HG03439 (cell line): Measurements from ENCODE around the gene ANKFY1.

Source experiments
- ATAC-seq: cut with Tn5 transposase; IDR thresholded peaks from one replicate; pipeline ENCODE4 v1.9.1; 2021; ENCODE audit warnings: mild to moderate bottlenecking, moderate library complexity; ENCODE audit not compliant: unreplicated experiment

Gene ANKFY1

DNA sequence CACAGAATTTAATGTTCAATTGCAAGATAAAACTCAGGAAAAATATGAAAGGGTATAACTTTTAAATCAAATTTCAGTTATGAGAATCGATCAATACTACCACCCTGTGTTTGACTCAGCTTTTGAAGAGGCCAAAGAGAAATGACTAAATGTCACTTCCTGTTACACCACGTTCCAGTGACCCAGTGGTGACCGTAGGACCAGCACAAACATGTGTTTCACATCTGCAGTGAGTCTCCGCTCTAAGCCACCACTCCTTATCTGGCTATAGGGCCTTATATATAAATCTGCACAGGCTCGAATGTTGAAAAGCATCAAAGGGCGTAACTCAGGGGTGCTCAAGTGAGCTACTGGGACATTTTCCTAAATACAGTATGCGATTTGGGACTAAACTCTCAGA, 84.7 kb downstream of the ANKFY1 start:
- no peak for ATAC-seq

DNA sequence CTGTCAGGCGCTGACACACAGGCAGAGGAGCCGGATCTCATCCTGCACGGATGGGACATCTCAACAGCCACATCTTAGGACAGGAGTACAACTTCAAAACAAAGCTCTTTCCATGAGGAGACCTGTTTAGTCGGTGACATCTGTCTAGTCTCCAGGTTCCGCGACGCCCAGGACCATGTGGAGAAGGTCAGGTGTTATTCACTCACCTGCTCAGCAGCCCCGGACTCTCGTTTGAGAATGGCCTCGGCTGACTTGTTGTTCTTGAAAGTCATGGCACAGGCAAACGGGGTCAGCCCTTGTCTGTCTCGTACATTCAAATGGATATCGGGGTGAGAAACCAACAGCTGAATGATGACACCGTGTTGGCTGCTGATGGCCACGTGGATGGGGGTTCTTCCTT, 85.1 kb downstream of the ANKFY1 start:
- no peak for ATAC-seq

DNA sequence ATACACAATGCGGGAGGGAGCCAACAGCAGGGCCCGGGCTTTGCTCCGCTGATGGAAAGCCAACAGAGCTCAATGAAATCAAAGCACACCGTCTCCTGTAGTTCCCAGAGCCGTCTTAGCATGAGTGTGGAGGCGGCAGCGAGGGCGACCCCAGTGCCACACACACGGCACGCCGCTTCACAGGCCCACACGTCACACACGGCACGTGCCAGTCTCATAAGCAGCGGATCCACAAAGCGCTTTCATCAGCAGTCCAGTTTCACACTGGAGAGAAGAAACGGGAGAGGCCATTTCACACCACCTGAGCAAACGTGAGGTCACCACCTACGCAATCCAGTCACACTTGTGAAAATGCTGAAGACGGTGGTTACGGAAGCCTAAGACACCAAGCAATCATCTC, 86.0 kb downstream of the ANKFY1 start:
- no peak for ATAC-seq

DNA sequence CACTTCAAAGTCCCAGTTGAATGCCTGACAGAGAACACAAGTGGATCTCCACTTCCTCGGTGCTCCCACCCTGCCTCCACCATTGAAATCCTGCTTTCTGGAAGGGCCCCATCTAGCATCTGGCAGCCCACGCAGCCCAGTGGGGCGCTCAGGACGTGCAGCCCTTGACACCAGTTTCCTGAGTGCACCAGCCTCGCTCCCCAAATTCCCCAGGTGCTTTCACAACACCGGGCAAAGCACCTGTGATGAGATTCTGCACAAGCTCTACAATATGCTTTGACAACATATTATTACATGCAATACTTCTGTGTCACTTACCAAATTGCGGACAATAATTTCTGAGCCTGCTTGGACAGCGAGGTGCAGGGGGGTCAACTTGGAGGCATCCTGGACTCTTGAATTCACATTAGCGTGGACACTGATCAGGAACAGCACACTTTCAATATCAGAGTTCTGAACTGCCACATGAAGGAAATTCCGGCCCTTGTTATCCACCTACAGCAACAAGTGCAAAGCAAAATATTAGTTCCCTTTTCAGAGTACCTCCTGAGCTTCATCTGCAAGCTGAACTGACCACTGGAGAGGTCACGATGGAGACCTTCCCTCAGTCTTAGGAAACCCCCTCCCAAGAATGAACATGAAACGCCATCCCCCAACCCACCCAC, 86.8 kb downstream of the ANKFY1 start:
- ATAC-seq: no peak

DNA sequence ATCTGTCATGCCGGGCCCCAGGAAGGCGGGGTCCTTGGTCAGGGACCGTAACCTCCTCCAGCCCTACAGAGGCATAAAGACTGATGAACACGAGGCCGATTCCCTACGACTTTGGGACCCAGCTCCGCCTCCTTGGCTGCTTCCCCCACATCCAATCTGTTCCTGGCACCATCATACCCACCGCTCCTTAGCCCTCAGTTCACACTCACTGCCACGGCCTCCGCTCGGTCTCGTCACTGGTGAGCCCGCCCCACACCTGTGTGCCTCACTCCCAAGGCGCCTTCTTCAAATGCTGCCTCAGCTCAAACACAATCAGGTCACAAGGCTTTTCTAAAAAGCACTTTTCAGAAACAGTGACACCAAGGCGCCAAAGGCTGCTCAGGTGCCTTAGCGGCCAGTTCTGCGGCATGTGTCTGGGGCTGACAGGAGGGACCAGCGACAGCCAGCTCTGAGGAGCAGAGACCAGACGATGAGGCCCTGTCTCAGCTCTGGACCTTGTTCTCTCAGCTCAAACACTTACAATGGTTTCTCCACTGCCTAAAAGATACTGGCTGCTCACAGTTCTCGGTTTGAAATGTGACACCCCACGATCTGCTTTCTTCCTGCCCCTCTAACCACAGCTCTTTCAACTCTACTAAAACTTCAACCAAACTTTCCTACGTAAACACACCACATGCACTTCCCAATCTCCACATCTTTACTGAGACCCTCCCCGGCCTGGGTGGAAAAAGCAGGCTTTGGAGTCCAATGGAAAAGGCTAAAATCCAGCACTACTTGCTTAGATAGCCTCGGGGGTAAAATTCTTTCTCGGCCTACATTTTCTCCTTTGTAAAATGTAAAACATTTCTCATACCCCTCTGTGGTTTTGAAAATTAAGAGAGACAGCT, 87.6 kb downstream of the ANKFY1 start:
- no peak for ATAC-seq

DNA sequence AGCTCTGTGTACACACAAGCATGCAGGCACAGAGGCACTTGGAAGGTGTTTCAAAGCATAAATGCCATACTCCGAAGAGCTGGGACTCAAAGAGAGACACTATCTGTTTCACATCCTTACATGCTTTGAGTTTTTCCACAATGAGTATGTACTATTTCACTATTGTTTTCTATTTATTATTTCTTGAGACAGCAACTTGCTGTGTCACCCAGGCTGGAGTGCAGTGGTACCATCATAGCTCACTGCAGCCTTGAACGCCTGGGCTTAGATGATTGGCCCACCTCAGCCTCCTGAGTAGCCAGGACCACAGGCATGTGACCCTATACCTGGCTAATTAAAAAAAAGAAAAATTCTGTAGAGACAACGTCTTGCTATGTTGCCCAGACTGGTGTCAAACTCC, 89.2 kb downstream of the ANKFY1 start:
- no peak for ATAC-seq

DNA sequence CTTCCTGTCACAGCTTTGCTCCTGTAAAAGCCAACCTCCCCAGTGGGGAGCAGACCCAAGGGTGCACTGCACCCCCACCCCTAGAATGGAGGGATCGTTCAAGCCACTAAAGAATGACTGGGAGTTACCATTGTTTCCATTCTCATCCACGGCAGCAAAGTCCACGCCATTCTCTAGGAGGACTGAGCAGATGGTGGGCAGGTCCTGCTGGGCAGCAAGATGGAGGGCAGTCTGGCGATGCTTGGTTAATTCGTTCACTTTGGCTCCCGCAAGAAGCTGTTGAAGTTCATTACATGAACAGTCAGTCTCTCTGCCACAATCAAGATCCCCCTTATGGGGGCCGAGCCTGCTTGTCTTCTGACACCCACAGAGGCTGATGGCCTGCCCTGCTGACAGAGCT, 90.0 kb downstream of the ANKFY1 start:
- no peak for ATAC-seq

DNA sequence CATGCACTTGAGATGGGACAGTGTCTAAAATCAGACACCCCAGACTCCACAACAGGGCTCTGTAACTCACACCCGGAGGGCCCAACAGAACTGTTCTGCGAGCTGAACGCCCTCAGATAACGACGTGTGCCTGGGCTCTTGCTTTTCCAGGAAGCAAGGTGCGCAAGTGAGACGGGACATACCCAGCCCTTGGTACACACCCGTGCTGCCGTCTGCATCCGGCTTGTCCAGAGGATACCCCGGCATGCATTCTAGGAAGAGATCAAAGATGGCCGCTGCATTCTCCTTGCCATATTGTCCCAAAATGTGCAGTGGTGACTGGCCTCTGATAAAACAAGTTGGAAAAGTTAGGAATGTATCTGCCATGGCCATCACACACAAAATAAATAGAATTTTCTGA, 91.4 kb downstream of the ANKFY1 start:
- no peak for ATAC-seq

DNA sequence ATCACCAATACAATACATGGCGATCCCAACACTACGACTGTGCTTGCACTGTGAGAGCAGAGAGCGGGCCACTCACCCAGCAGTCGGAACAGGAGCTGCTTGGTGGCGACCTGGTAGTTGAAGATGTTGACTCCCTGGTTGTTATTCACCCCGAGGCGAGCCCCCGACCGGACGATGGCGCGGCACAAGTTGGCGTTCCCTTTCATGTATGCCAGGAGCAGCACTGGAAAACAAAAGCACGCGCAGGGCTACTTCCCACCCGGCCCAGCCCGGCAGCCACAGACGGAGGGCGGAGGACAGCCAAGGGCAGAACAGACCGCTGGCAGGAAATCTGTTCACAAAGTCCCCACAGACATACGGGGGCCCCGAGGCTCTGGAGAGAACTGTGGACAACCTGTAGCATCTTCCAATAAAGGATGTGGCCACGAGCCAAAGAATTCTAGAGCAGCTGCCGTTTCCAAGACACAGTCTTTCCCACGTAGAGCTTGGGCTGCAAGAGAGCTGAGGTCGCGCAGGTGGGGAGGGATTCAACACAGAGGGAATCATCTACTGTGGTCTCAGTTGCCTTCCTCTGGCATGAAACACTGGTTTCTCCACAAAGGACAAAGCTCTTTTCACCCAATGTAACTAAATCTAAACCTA, 93.0 kb downstream of the ANKFY1 start:
- no peak for ATAC-seq

DNA sequence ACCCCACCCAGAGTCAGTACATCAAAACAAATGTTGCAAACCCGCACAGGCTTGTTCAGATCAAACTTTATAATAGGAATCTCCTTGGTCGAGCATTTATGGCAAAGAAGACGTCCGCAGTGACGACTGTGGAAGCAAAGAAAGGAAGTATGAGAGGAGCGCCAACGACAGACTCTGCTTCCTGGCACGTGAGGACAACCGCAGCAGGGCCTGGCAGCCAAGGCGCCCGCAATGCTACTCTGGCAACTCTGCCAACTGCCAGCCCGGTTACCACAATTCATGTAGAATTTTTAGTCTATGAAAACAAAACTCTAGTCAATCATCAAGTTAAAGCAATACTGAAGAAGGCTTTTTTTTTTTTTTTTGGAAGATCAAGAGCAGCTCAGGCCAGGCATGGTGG, 96.0 kb downstream of the ANKFY1 start:
- no peak for ATAC-seq

DNA sequence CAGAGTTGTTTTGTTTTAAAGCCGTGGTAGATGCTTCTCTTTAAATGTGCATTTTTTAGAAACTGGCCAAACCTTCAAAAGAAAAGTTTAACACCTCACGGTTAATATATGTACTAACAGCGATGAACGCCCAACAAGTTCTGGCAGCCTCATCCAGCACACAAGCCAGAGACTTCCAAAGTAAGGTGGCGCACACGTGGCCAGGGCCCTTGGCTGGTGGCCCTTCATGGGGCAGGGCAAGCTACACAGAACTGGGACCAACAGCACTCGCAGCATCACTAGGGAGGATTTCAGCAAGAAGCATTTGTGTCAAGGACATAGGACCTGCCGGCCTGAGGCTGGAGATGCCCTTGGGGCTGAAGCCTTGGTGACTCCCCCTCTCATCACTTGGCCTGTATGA, 97.4 kb downstream of the ANKFY1 start:
- ATAC-seq: no peak

DNA sequence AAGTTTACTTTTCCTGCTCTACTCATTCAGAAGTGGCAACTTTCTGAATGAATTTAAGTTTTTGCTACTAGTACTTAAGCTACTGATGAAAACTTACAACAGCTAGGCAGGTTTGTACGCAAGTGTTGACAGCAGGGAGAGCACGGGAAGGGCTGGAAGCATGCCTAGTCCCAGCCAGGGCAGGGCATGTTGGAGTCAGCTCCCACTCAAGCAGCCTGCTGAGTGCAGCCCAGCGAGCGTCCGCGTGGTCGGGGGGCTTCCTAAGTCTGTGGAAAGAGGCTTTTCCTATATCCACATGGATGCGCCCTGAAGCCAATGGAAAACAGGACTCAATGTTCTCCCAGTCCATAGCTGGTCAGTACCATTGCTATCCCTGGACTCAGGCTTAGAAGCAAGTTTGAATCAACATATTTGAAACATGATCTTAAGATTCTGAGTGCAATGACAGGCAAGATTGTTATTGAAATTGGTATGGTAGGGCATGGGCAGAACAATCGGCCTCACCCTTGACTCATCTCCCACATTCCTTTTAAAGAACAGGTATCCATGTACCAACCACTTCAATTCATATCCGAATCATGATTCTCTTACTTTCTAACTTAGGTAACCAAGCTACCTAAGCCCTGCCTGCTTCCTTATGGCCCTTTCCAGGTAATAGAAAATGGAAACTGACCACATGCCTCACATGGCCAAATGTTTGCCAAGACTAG, 98.3 kb downstream of the ANKFY1 start:
- ATAC-seq: no peak

DNA sequence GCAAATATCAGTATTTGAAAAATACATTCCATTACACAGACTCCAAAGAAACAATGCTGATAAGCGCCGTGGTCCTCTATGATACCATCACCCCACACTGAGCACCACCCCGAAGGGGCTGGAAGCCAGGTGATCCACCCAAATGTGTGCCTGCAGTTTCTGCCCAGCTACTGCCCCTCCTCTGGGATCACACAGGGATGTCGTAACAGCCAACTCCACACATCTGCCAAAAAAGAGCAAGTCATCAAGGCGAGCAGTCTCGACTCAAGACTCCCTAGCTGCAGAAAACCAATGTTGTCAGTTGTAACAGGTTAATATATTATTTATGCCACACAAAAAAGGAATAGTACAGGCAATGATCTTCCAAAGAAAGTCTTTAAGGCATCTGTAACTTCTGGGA, 99.8 kb downstream of the ANKFY1 start:
- no peak for ATAC-seq

DNA sequence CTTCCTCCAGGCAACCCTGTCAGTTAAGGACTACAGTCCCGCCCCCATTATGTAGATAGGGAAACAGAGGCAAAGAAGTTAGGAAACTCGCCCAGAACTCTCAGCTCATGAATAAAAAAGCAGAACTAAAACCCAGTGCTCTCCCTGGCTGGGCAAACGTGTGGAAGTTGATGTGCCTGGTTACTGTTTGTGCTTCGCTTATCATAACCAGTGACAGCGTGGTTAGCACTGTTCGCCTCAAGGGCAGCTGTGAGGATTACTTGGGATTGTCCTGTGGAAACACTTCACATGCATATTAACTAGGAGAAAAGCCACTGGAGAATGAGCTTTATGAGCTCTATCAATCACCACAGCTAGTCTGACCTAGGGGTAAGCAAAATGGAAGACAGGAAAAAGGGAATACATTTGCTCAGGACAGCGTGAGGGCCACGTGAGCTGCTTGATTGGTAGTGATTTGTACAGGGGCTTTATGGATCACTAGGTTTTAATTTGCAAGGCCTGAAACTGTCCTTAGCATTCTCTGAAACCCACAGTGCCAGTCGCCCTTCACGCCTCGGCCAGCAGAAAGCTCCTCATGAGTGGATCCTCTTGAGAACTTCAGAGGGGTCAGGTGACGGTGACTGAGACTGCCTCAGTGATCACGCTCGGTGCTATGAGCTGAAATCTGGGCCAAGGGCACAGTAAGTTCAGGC, 100.9 kb downstream of the ANKFY1 start:
- no peak for ATAC-seq

DNA sequence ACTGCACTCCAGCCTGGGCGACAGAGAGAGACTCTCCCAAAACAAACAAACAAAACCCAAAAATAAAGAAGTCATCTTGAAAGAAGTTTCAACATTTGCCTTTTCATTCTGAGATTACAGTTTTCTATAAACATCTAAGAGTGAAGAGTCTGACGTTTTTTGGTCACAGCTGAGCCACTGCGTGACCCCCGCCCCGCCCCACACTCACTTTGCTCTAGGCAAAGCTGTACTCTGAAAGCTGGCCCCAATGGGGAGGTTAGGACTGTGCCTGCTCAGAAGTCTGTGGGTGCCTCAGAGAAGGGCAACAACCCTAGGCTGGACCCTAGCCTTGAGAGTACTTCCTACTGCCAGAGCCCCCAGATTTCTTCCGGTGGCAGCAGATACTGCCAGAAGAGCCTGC, 101.5 kb downstream of the ANKFY1 start:
- no peak for ATAC-seq

DNA sequence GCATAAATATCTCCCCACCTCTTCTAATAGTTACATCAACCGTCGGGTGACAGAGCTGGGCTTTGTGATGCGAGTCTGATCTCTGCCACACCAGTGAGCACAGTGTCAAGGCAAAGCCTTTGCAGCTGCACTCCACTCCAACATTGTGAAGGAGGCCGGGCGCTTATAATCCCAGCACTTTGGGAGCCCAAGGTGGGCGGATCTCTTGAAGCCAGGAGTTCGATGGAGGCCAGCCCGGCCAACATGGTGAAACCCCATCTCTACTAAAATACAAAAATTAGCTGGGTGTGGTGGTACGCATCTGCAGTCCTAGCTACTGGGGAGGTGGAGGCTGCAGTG, 101.8 kb downstream of the ANKFY1 start:
- no peak for ATAC-seq

DNA sequence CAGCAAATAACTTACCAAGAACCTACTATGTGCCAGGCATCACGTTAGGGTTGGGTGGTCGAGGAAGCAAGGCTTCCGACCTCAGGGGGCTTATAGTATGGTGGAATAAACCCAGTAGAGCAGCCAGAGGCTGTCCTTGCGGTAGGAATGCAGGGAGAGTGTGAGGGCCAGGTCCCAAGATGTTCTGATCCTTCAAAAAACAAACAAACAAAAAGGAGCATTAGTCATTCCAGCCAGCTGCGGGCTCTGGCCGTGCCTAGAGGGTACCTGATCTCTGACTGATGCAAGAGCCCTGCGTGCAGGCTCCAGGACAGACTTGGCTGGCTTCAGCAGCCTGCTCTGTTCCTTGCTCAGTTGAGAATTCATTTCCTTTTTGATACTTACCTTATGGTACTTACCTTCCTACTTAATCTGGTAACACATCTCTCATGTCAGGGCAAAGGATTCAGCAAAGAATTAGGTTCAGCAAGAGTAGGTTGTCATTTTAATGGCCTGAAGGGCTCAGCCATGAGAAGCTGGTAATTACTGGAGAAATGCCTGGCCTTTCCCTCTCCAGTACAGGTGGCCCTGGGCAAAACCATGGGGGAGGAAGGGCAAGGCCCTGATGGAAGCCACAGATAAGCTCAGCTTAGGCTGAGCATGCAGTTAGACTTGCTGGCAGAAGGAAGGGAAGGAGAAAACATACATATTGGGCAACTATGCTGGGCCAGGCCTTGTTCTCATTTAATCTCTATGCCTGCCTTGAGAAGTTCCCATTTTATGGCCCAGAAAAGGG, 102.4 kb downstream of the ANKFY1 start:
- ATAC-seq: no peak

DNA sequence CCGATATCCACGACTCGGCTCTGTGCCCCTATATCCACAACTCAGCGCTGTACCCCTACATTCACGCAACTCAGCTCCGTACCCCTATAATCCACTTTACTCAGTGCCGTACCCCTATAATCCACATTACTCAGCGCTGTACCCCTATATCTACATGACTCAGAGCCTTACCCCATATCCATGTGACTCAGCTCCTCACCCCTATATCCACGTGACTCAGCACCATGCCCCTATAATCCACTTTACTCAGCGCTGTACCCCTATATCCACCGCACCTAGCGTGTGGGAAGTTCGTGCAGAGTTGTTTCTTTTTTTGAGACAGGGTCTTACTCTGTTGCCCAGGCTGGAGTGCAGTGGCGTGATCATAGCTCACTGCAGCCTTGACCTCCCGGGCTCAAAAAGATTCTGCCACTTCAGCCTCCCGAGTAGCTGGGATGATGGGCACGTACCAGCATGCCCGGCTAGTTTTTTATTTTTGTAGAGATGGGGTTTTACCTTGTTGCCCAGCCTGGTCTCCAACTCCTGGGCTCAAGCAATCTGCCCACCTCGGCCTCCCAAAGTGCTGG, 103.4 kb downstream of the ANKFY1 start:
- ATAC-seq: no peak

DNA sequence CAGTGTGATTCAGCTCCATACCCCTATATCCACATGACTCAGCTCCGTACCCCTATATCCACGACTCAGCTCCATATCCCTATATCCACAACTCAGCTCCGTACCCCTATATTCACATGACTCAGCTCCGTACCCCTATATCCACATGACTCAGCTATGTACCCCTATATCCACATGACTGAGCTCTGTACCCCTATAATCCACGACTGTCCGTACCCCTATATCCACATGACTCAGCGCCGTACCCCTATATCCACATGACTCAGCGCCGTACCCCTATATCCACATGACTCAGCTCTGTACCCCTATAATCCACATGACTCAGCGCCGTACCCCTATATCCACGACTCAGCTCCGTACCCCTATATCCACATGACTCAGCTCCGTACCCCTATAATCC, 104.0 kb downstream of the ANKFY1 start:
- no peak for ATAC-seq
